ENCODE data around the gene RAPH1.

RAPH1 gene

GRCh38 chr2:203489531-203489930, 45.6 kb downstream of the RAPH1 start:
- no peak for DNase-seq (ENCODE audit: extremely low read depth in 1 of 2, low read depth in 1 of 2)

- DNase-seq (ENCODE audit: extremely low read depth in 1 of 2, low read depth in 1 of 2) = peak; percentile 8 to 17
These were observed 50.6 kb downstream of the RAPH1 start for GRCh38 chr2:203484266-203485112.

- no peak for DNase-seq (ENCODE audit: extremely low read depth in 1 of 2, low read depth in 1 of 2)
These were observed 54.5 kb downstream of the RAPH1 start for GRCh38 chr2:203480623-203481022.

GRCh38 chr2:203476881-203477280, 58.2 kb downstream of the RAPH1 start:
- DNase-seq (ENCODE audit: extremely low read depth in 1 of 2, low read depth in 1 of 2) = no peak

GRCh38 chr2:203471323-203471722, 63.8 kb downstream of the RAPH1 start:
- DNase-seq (ENCODE audit: extremely low read depth in 1 of 2, low read depth in 1 of 2) = no peak

- DNase-seq (ENCODE audit: extremely low read depth in 1 of 2, low read depth in 1 of 2) = no peak
These were observed 64.7 kb downstream of the RAPH1 start for GRCh38 chr2:203470371-203470770.

GRCh38 chr2:203469546-203469945, 65.6 kb downstream of the RAPH1 start:
- no peak for DNase-seq (ENCODE audit: extremely low read depth in 1 of 2, low read depth in 1 of 2)

GRCh38 chr2:203463266-203463678, 71.8 kb downstream of the RAPH1 start:
- DNase-seq (ENCODE audit: extremely low read depth in 1 of 2, low read depth in 1 of 2) = no peak

GRCh38 chr2:203462308-203462707, 72.8 kb downstream of the RAPH1 start:
- no peak for DNase-seq (ENCODE audit: extremely low read depth in 1 of 2, low read depth in 1 of 2)

- no peak for DNase-seq (ENCODE audit: extremely low read depth in 1 of 2, low read depth in 1 of 2)
These were observed 73.4 kb downstream of the RAPH1 start for GRCh38 chr2:203461746-203462145.

GRCh38 chr2:203455209-203455608, 79.9 kb downstream of the RAPH1 start:
- DNase-seq (ENCODE audit: extremely low read depth in 1 of 2, low read depth in 1 of 2) = no peak

- DNase-seq (ENCODE audit: extremely low read depth in 1 of 2, low read depth in 1 of 2) = no peak
These were observed 81.1 kb downstream of the RAPH1 start for GRCh38 chr2:203453858-203454451.

GRCh38 chr2:203451689-203452088, 83.4 kb downstream of the RAPH1 start:
- no peak for DNase-seq (ENCODE audit: extremely low read depth in 1 of 2, low read depth in 1 of 2)

- no peak for DNase-seq (ENCODE audit: extremely low read depth in 1 of 2, low read depth in 1 of 2)
These were observed 84.1 kb downstream of the RAPH1 start for GRCh38 chr2:203451011-203451410.

- DNase-seq (ENCODE audit: extremely low read depth in 1 of 2, low read depth in 1 of 2) = no peak
These were observed 84.5 kb downstream of the RAPH1 start for GRCh38 chr2:203450561-203450960.

GRCh38 chr2:203446780-203447179, 88.3 kb downstream of the RAPH1 start:
- no peak for DNase-seq (ENCODE audit: extremely low read depth in 1 of 2, low read depth in 1 of 2)

- DNase-seq (ENCODE audit: extremely low read depth in 1 of 2, low read depth in 1 of 2) = no peak
These were observed 89.0 kb downstream of the RAPH1 start for GRCh38 chr2:203446071-203446481.

- no peak for DNase-seq (ENCODE audit: extremely low read depth in 1 of 2, low read depth in 1 of 2)
These were observed 90.4 kb downstream of the RAPH1 start for GRCh38 chr2:203444738-203445137.

GRCh38 chr2:203442463-203442862, 92.6 kb downstream of the RAPH1 start:
- no peak for DNase-seq (ENCODE audit: extremely low read depth in 1 of 2, low read depth in 1 of 2)

GRCh38 chr2:203441463-203441862, 93.6 kb downstream of the RAPH1 start:
- DNase-seq (ENCODE audit: extremely low read depth in 1 of 2, low read depth in 1 of 2) = no peak

- no peak for DNase-seq (ENCODE audit: extremely low read depth in 1 of 2, low read depth in 1 of 2)
These were observed 94.4 kb downstream of the RAPH1 start for GRCh38 chr2:203440671-203441070.

- DNase-seq (ENCODE audit: extremely low read depth in 1 of 2, low read depth in 1 of 2) = no peak
These were observed 96.6 kb downstream of the RAPH1 start for GRCh38 chr2:203438528-203438927.
